Measurements from ENCODE around the gene CDH13.
A peak's percentile ranks its signal among the peaks of the same experiment; 100 is the strongest.

CDH13 gene

DNA sequence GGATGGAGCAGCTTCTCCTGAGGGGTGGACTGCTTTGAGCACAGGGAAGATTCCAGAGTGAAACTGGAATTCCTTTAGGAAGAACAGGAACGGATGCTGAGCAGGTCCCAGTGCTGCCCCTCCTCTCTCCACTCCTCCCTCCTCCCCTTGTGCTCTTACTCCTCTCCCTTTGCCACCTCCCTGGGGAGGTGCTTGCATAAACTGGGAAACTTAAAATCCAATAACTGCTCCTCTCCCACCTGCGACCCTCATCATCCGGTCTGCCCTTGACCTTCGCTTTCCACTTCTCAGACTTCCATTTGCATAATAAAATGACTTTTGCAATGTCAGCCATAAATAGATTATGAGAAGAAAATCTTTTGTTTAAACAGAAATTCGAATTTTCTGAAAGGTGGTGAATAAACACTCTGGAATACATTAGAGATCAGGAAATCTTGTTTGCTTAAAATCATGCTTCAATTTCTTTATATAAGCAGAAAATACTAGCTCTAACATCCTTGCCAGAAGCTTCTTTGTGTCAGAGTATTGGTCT, 1204.8 kb downstream of the CDH13 start:
- DNase-seq: no peak

DNA sequence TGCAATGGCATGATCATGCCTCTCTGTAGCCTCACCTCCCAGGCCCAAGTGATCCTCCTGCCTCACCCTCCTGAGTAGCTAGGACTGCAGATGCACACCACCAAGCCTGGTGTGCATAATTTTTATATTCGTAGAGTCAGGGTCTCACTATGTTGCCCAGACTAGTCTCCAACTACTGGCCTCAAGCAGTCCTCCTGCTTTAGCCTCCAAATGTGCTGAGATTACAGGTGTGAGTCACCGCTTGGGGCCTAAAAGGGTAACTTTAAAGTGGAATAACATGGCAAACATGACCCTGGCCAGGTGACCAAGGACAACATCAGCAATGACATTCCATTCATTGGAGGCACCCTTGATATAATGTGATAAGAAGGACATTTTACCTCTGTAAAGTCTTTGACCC, 1207.2 kb downstream of the CDH13 start:
- no peak for DNase-seq

DNA sequence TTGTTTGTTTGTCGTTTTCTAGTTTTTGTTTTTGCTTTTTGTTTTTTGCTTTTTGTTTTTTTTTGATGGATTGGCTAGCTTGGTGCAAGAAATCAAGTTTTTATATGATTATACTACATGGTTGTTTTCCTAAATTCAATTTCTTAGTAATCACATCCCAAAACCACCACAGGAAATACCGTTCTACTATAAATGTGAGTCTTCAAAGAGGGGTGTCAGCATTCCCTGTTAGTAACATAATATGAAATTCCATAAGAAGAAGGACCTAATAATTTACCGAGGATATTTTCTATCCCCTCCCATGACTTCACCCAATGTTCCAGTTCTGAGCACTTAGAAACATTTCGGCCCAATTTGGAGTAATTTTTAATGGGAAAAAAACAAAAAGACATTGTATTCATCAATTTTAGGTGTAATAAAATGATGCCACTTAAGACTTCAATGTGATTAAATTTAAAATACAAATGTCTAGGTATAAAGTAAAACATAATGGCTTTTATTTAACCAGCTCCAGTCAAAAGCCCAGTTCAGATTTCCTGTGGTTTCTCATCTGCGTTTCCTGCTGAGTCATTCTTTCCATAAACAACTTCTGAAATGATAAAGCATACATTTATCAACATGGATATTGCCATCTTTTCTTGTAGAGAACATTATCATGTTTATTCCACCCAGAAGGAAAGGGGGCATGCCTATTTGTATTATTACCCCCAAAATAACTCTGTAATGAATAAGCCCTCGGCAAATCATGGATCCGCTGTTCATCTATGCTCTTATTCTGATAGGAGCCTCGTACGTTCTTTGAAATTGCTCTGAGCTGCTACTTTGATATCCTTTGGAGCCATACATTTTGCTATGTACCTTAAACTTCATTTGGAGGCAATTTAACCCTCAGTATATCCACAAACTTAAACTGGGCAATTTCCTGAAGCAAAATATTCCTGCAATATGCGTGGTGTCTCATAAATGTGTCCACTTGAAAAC, 1209.1 kb downstream of the CDH13 start:
- peak in 1 of 5 donors; percentile 71 for DNase-seq

DNA sequence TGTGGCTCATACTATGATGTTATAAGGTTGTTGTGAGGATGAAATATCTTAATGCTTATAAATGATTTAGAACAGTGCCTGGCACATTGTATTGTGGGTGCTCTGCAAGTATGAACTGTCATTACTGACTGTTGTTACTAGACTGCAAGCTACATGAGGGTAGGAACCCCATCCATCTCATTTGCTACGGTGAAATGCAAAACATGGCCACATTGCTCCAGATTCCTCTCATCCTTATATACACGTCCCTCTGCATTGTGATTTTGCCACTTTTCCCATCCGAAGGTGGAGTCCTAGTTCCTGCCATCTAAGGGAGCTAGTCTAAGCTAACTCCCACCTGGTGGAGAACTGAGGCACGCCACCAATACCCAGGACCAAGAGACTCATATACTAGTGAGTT, 1210.8 kb downstream of the CDH13 start:
- DNase-seq: no peak

DNA sequence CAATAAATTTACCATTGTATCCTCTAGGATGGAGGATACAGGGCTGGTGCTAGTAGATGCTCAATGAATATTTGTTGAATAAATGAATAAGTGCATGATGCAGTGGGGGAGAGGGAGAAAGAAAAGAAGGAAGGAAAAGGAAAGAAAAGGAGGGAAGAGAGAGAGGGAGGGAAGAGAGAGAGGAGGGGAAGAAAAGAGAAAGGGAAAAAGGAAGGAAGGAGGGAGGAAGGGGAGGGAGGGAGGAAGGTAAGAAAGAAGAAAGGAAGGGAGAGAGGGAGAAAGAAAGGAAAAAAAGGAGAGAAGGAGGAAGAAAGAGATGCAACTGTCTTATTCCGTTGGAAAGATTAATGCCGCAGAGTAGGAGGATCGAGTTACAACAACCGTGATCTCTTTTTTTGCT, 1211.4 kb downstream of the CDH13 start:
- no peak for DNase-seq

DNA sequence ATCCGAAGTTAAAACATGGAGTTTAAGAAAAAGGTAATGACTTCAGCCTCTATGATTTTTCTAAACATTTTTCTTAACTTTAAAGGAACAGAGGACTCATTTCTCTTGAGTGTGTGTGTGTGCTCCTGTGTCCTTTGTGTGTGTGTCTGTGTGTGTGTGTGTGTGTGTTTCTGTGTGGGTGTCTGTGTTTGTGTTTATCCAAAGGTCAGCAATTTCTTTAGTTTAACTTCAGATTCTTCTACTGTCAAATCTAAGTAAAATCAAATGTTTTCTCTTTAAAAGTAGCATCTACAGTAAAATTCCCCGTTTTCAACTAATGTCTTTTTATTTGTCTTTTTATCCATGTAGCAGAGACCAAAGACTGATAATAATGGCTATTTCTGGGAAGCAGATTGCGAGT, 1212.8 kb downstream of the CDH13 start:
- no peak for DNase-seq

DNA sequence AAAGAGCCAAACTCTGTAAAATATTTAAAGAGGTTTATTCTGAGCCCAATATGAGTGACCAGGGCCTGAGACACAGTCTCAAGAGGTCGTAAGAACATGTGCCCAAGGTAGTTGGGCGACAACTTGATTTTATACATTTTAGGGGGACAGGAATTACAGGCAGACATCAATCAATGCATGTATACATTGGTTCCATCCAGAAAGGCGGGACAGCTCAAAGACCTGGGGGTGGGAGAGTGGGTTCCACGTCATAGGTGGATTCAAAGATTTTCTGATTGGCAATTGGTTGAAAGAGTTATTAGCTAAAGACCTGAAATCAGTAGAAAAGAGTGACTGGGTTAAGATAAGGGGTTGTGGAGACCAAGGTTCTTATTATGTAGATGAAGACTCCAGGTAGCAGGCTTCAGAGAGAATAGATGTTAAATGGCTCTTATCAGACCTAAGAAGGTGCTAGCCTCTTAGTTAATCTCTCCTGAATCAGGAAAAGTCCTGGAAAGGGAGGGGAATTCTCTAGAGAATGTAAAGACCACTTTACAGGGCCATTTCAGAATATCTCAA, 1213.4 kb downstream of the CDH13 start:
- no peak for DNase-seq

DNA sequence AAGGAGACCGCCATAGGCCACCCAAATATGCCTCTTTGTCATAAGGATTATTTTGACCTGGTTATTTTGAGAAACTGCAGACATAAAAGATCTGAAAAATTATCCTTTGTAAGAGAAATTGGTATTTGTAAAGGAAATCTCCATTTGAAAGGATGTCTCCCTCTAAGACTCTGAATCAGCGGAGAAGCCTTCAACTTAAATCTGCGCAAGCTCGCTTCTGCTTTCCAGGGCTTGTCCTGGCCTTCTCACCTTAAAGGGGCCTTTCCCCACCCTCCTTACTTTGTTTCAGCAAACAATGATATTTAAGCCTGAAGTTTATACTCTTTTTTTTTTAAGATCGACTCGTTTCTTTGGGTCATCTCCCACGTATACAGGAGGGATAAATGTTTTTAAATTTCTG, 1215.5 kb downstream of the CDH13 start:
- no peak for DNase-seq

DNA sequence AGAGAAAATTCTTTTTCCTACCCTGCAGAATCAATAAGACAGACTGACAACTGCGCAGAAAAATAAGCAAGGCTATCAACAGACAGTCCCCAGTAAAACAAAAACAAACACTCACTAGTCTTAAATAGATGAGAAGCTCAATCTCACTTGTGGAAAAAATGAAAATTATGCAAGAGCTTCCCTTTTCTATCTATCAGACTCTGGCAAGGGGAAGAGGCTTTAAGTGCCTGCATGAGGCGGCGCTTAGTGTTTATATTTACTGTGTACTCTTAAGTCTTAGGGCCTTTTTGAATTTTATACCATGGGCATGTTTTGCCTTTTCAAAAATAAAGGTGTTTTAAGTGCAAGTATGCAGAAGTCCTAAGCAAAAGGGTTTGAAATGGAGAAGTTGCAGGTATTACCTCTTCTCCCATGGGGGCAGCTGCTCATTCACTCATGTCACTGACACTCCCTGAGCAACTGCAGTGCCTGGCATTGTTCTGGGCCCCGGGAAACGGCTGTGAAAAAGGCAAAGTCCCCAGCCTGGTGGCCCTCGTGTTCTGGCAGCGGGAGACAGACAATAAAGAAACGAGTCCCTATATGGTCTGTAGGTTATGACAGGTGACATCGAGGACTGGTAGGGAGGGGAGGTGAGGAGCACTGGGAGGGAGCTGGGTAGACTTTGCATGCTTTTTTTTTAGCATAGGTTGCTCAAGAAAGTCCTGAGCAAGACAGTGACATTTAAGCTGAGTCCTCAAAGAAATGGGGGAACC, 1216.2 kb downstream of the CDH13 start:
- no peak for DNase-seq

DNA sequence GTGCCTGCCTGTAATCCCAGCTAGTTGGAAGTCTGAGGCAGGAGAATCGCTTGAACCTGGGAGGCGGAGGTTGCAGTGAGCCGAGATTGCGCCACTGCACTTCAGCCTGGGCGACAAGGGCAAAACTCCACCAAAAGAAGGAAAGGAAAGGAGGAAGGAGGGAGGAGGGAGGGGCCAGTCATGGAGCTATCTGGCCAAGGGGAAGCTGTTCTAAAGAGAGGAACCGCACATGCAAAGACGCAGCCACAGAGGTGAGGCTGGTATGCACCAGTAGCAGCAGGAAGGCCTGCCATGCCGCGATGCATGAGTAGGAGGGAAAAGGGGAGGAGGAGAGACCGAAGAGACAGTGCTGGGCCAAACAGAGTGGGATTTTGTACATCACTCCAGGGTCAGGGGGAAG, 1216.9 kb downstream of the CDH13 start:
- no peak for DNase-seq

DNA sequence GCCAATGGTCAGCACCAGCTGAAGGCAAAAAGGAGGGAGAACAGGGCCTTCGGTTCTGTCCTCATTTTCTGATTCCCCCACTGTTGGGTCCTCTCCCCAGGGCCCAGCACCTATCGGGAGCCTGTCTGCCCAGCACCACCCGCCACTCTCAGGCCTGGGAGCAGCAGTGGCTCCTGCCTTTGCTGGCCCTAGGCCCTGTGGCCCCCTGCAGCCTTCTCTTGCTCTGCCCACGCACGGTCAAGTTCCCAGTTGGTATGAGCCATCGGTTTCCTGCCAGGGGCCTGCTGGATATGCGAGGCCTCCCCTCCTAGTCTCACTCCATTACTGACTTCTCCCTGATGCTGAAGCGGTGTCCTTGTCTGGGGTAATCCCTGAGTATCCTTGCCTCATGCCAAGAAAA, 1218.5 kb downstream of the CDH13 start:
- no peak for DNase-seq

DNA sequence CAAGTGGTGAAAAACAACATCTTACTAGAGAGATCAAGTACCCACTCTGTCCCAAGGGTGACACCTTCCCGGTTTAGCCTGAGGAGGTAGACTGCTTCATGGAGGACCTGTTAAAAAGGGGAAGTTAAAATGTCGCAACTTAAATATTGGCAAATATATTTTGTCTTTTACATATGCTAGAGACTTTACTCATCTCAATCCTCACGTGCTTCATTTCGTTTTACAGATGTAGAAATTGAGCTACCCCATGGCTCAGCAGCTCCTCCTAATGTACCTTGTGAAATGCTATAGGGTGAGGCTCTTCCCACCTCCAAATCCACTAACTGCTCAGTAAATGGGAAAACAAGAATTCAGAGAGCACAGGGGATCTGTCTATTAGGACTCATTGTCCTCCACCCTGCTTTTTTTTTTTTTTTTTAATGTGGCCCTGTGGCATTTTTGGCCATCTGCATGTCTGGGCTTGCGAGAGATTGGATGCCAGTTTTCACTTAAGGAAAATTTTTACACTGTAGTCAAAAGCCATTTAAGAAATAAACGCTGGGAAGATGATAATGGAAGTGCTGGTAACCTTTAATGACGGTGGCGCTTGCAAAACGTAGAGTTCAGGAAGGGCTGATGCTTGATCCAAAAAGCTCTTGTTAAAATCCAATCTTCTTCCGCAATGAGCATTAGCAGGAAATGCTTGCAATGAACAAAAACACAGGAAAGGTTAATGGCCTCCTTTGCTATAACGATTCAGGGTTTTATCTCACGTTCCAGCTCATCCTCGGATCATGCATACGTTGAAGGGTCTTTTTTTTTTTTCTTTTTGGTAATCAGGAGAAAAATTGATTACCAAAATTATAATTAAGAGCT, 1220.8 kb downstream of the CDH13 start:
- no peak for DNase-seq

DNA sequence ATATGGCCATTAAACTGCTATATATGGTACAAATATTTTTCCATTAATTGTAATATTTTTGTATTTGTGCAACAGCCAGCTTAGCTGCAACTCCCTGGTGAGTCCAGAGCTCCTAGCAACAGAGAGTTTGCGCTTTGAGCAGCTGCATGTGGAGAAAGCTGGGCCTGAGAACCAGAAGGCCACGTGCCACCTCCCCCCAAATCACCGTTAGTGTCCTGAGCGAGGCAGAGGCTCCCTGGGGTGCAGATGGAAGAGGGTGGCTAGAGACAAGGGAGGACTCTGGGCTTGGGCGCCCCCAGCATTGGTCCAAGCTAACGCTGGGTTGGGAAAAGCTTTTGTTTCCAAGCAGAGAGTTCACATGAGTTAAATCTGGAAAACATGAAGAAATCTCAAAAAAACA, 1222.7 kb downstream of the CDH13 start:
- DNase-seq: no peak

Measured in T-helper 1 cell (primary cell).